ENCODE results near the gene ANKRD61.
"Not testable (repeated sequence)": the region's sequence is repeated elsewhere in the genome, so short reads cannot be mapped to it uniquely, and the experiment has no call there.

ANKRD61 gene

DNA sequence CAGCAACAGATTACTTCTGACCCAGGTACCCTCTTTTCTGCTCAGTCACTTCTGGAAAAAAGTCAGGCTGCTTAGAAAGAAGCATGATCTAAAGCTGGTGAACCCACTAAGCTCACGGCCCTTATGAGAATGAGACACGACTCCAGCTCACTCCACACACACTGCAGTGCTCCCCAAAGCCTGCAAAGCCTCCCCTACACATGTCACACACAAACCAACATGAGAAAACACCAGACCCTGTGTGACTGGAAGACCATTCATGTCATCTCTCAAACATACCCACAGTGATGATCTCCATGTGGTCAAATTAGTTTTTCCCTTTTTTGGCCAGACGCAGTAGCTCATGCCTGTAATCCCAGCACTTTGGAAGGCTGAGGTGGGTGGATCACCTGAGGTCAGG, 391 bp downstream of the ANKRD61 start:
- DNase-seq (ENCODE audit: low spot score), result no peak

DNA sequence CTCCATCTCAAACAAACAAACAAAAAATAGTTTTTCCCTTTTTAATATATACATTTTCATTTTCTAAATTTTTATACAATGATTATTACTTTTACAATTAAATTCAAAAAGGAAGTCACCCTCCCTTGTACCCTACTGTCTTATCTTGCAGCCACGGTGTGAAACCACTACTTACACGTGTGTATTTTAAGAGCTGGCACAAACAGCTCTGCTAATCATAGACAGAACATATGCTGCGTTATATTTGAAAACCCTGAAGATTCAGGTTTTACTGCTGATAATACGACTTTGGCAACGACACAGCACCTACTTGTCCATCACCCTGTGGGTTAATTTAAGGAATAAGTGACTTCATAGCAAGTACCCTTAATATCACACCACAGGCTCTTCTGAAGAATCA, 991 bp downstream of the ANKRD61 start:
- no peak for DNase-seq (ENCODE audit: low spot score)

DNA sequence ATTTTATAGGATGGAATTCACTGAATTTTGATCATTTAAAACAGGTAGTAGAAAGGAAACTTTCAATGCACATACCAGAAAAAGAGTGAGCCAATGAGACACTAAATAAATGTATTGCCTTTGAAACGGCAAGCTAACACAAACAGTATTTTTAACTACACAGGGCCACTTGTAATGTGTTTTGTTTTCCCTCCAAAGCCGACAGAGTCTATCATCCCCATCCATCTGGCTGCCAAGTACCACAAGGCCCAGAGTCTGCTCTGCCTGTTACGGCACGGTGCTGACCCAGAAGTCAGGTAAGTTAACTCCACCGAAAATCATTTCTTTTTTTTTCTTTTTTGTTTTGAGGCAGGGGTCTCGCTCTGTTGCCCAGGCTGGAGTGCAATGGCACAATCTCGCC, 1.5 kb downstream of the ANKRD61 start:
- no peak for DNase-seq (ENCODE audit: low spot score)

DNA sequence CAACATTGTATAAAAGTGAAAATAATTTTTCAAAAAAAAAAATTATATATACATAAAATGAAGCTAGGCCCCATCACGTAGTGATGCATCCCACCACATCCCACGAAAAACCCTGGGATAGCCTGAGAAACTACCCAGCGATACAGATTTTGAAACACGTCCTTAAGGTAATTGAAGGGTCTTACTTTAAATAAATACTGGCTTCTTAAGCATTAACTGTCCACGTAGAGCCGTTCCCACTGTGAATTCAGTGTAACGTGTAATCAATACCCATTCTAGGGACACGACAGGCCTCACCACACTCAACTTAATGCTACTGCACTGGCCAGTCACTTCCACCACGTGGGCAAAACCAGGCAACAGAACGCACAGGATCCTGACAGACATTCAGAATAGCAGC, 4.0 kb downstream of the ANKRD61 start:
- no peak for DNase-seq (ENCODE audit: low spot score)

DNA sequence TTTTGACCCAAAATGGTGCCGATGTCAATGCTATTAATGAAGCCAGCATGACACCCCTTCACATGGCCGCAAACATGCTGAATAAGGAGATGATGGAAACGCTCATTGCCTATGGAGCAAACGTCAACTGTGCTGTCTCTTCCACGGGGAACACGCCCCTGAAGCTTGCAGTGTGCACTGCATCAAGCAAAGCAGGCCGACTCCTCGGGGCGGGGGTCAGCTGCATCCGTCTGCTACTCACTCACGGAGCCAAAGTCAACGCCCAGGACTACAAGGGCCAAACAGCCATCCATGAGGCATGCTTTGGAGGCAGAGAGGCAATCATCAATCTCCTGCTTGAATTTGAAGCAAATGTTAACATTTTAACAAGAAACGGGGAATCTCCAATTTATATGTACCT, 4.5 kb downstream of the ANKRD61 start:
- DNase-seq (ENCODE audit: low spot score), result no peak

DNA sequence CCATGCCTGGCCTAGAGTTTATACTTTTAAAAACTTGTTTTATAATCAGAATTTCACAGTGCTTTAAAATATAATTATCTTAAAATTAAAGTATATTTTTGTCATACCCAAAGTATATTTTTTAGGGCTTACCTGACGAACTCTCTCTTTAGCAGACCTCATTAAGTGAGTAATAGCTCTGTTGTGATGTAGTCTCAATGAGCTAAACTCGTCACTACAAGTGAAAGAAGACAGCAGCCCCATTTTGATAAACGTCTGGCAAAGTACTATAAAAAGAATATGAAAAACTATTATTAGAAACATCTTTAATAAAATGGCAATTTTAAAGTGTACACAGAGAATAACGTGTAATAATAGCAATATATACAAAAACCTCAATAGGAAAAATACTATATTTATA, 18.6 kb downstream of the ANKRD61 start:
- DNase-seq (ENCODE audit: low spot score), result no peak

DNA sequence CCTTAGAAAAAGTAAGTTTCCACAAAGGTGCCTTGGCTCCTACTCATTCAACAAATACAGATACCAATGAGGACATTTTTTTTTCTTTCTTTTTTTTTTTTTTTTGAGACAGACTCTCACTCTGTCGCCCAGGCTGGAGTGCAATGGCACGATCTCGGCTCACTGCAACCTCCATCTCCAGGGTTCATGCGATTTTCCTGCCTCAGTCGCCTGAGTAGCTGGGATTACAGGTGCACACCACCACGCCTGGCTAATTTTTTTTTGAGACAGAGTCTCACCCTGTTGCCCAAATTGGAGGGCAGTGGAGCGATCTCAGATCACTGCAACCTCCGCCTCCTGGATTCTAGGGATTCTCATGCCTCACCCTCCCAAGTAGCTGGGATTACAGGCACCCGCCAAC, 20.0 kb downstream of the ANKRD61 start:
- not testable (repeated sequence) for DNase-seq (ENCODE audit: low spot score)

DNA sequence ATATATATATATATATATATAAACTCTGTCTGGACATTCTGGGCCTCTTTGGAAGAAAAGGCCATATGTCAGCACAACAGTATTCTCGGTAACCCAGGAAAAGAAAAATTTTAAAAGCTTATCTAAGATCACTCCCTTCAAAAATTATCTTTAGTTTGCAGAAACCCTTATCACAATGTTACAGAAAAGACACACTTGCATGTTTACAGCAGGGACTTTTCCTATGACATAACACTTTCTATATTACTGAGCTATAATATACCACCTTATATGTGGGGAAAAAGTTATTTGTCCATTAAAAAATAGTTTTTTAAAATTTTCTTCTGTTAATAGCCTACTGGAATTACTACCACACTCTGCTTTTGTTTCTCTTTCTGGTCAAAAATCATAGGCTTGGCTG, 25.4 kb downstream of the ANKRD61 start:
- DNase-seq (ENCODE audit: low spot score), result no peak

DNA sequence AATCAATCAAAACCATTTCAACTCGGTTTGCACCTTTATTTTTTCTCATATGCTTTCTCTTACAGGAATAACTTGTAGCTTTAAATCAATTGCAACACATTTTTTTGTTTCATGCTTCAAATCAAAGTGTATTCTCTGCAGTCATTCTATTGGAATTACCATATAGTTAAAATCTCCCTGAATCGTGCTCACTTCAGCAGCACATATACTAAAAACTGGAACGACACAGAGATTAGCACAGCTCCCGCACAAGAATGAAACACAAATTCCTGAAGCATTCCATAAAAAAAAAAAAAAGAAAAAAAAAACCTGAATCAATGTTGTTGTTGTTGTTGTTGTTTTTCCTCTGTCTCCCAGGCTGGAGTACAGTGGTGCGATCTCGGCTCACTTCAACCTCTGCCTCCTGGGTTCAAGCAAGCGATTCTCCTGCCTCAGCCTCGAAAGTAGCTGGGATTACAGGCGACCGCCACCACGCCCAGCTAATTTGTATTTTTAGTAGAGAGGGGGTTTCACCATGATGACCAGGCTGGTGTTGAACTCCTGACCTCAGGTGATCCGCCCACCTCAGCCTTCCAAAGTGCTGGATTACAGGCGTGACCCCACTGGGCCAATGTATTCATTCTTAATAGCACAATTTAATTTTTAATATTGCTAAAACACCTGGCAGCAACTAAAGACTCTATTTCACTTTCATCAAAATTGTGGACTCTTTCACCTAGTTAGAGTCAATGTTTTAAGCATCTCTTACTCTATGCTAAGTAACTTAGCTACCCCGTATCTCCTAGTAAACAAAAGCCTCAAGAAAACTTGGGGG, 26.3 kb downstream of the ANKRD61 start:
- no peak for DNase-seq (ENCODE audit: low spot score)

DNA sequence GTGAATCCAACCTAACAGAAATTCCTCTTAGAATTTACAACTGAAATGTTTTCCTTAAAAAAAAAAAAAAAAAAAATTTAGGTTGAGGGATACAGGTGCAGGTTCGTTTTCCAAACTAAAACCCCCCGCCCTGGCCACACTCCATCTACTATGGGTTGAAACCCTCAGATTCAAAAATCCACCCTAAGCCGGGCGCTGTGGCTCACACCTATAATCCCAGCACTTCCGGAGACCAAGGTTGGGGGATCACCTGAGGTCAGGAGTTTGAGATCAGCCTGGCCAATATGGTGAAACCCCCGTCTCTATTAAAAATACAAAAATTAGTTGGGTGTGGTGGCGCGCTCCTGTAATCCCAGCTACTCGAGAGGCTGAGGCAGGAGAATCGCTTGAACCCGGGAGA, 28.8 kb downstream of the ANKRD61 start:
- DNase-seq (ENCODE audit: low spot score), result not testable (repeated sequence)

DNA sequence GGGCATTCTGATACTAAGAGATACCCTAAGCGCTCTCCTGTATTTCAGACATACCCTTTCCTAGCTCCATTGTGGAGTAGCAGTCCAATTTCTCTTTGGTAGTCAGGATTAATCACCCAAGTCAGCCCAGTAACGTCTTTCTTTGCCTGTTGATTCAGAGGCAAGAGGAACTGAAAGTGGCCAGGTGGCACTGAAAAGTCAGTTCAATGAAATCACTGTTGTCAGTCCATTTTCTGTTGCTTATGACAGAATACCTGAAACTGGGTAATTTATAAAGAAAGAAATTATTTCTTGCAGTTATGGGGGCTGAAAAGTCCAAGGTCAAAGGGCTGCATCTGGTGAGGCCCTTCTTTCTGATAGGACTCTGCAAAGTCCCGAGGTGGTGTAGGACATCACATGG, 40.2 kb downstream of the ANKRD61 start:
- no peak for DNase-seq (ENCODE audit: low spot score)

DNA sequence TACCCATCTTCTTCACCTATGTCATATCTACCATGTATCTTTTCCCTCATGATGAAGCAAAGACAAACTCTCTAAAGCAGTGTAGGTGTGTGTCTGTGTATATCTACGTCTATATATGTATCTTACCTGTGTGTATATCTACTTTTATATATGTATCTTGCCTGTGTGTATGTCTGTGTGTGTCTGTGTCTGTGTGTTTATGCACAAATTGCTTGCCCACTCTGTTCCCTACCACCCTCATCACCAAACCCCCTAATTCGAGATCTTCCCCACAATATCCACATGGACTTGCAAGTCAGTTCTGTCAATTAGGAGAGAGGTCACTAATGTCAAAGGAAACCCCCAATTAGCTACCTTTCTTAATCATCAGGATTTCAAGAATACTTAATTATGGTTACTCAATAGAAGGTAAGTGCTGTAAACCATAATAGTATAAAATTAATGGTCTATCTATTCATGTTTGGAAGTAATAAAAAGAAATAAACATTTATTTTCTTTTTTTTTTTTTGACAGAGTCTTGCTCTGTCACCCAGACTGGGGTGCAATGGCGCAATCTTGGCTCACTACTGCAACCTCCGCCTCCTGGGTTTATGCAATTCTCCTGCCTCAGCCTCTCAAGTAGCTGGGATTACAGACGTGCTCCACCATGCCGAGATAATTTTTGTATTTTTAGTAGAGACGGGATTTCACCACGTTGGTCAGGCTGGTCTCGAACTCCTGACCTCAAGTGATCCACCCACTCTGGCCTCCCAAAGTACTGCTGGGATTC, 43.6 kb downstream of the ANKRD61 start:
- DNase-seq (ENCODE audit: low spot score), result no peak

DNA sequence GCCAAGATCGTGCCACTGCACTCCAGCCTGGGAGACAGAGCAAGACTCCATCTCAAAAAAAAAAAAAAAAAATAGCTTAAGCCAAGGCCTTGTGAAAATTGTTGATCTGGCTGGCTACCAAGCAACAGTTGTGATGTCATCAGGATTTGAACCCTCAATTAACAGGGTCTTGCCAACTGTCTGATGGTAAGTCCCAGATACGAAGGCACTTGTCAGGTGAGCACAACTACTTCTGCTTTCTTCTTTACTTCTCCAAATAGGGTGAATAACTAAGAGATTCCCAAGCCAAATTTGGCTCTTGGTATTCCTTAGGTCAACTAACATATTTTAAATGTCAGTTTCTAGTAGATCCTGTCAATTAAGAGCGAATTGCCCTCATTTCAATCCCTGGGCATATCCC, 47.4 kb downstream of the ANKRD61 start:
- DNase-seq (ENCODE audit: low spot score), result no peak

DNA sequence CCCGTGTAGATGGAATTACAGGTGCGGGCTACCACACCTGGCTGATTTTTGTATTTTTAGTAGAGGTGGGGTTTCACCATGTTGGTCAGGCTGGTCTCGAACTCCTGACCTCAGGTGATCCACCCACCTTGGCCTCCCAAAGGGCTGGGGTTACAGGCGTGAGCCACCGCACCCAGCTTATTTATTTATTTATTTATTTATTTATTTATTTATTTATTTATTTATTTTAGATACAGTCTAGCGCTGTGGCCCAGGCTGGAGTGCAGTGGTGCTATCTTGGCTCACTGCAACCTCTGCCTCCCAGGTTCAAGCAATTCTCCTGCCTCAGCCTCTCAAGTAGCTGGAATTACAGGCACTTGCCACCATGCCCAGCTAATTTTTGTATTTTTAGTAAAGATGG, 51.9 kb downstream of the ANKRD61 start:
- not testable (repeated sequence) for DNase-seq (ENCODE audit: low spot score)

All from hepatic stellate cell (primary cell).